GM12878 (cell line): ENCODE data around the gene PTPRU. TPM values are rescaled to one million over a fixed set of nuclear protein-coding genes. Genes with fewer than 3 reads are reported as not detected.

Experiments used
- ATAC-seq: fragments of 200-7000 bp; cut with Tn5 transposase; 3 replicates; pipeline ENCODE4 v1.9.1; 2020; ENCODE audit warnings: mild to moderate bottlenecking, moderate library complexity
- BruUV-seq: library from RNA; stranded (reverse); fragments of 400-500 nt; replicated peaks from 2 replicates; lab custom pipeline; 2021; lab: Mats Ljungman, UMichigan
- CTCF ChIA-PET: fragments of 300-600 bp; sonication (Branson Sonifier 250); formaldehyde crosslinking; extraction: SDS; loops from one replicate; lab custom pipeline; 2021; ENCODE audit warnings: inconsistent platforms; lab: Yijun Ruan, JAX
- POLR2A ChIA-PET: fragments of 350-600 bp; formaldehyde crosslinking; extraction: SDS; loops from one replicate; lab custom pipeline; 2021; ENCODE audit warnings: inconsistent platforms; lab: Charles Lee
- RAD21 ChIA-PET: fragments of 300-600 bp; sonication (Branson Sonifier 250); formaldehyde crosslinking; loops from one replicate; lab custom pipeline; 2023; ENCODE audit warnings: antibody characterized with exemption; ENCODE audit not compliant: unreplicated experiment; lab: Charles Lee
- SMC1A ChIA-PET: fragments of 300-600 bp; sonication (Branson Sonifier 250); formaldehyde crosslinking; loops from one replicate; lab custom pipeline; 2023; ENCODE audit not compliant: unreplicated experiment, uncharacterized antibody; lab: Charles Lee
- DNase-seq: peaks from one replicate; pipeline ENCODE4 v3.0.0-alpha.2; 2011; ENCODE audit warnings: low read depth, low spot score
- FAIRE-seq: peaks from 3 replicates; lab custom pipeline; 2011; peaks lifted over from hg19 to GRCh38; lab: Jason Lieb, UNC
- H2AFZ ChIP-seq: 2 replicates; pipeline ENCODE4 v1.6.0; 2011; ENCODE audit warnings: low read depth, low read length, control low read depth; ENCODE audit not compliant: control insufficient read depth
- H3K27ac ChIP-seq: 2 replicates; pipeline ENCODE4 v1.5.1; 2011; ENCODE audit warnings: control low read depth; ENCODE audit not compliant: control insufficient read depth, insufficient read depth
- H3K27me3 ChIP-seq, 2 experiments: replicated peaks in 1 of 2; 2 replicates each; pipeline versions ENCODE4 v1.6.0 to v1.6.1; 2011; ENCODE audit warnings: low read length in 1 of 2; ENCODE audit not compliant: control insufficient read depth in 2 of 2, insufficient read depth in 2 of 2
- H3K36me3 ChIP-seq, 2 experiments: 2 replicates each; pipeline ENCODE4 v1.5.1; 2011; ENCODE audit warnings: low read length in 1 of 2; ENCODE audit not compliant: control insufficient read depth in 2 of 2, insufficient read depth in 2 of 2
- H3K4me1 ChIP-seq: 2 replicates; pipeline ENCODE4 v1.6.1; 2011; ENCODE audit warnings: mild to moderate bottlenecking, low read length, moderate library complexity, mixed read lengths; ENCODE audit not compliant: control insufficient read depth, insufficient read depth
- H3K4me2 ChIP-seq: 2 replicates; pipeline ENCODE4 v1.6.0; 2011; ENCODE audit warnings: control low read depth; ENCODE audit not compliant: control insufficient read depth, insufficient read depth
- H3K4me3 ChIP-seq: fragments of 200-600 bp; sonication (generic); 2 replicates; pipeline ENCODE4 v1.5.1; 2016
- H3K79me2 ChIP-seq: 2 replicates; pipeline ENCODE4 v1.6.0; 2011; ENCODE audit warnings: low read length; ENCODE audit not compliant: control insufficient read depth, insufficient read depth
- H3K9ac ChIP-seq: 2 replicates; pipeline ENCODE4 v1.8.0; 2011; ENCODE audit warnings: low read length, control low read depth, mixed read lengths; ENCODE audit not compliant: control insufficient read depth, insufficient read depth
- H3K9me3 ChIP-seq: replicated peaks from 3 replicates; pipeline ENCODE4 v1.5.1; 2011; ENCODE audit warnings: mild to moderate bottlenecking, low read length; ENCODE audit not compliant: control insufficient read depth, insufficient read depth
- H4K20me1 ChIP-seq: 2 replicates; pipeline ENCODE4 v1.6.0; 2011; ENCODE audit not compliant: control insufficient read depth, insufficient read depth
- ATF7 ChIP-seq: fragments of 450-650 bp; IDR thresholded peaks from 2 replicates; pipeline ENCODE4 v1.6.1; 2016; ENCODE audit warnings: low read depth, mild to moderate bottlenecking
- CBX3 ChIP-seq: fragments of 200-600 bp; sonication (generic); IDR thresholded peaks from 2 replicates; pipeline ENCODE4 v1.6.1; 2016; ENCODE audit warnings: low read depth, borderline replicate concordance
- FOXM1 ChIP-seq: IDR thresholded peaks from 2 replicates; pipeline ENCODE4 v1.6.1; 2012; ENCODE audit warnings: low read depth, mild to moderate bottlenecking, inconsistent platforms, low read length, moderate library complexity
- GATAD2B ChIP-seq: fragments of 450-650 bp; conservative IDR thresholded peaks from 2 replicates; pipeline ENCODE4 v1.6.1; 2017; ENCODE audit warnings: low read depth, mild to moderate bottlenecking, moderate library complexity
- HCFC1 ChIP-seq: fragments of 150-350 bp; IDR thresholded peaks from 2 replicates; pipeline ENCODE4 v1.6.1; 2014; ENCODE audit warnings: low read length
- NR2C1 ChIP-seq: fragments of 450-650 bp; IDR thresholded peaks from 2 replicates; pipeline ENCODE4 v1.6.1; 2017; ENCODE audit warnings: antibody characterized with exemption, mild to moderate bottlenecking, moderate library complexity
- SMAD1 ChIP-seq: fragments of 450-650 bp; IDR thresholded peaks from 2 replicates; pipeline ENCODE4 v1.6.1; 2018; ENCODE audit warnings: mild to moderate bottlenecking, low read depth; ENCODE audit not compliant: partially characterized antibody
- STAT3 ChIP-seq: IDR thresholded peaks from 2 replicates; pipeline ENCODE4 v1.6.1; 2011; ENCODE audit warnings: low read depth, low read length, improper control_type of control experiment
- WGBS: methylation state at CpG from one replicate; pipeline ENCODE4 v1.1.6; 2016; ENCODE audit warnings: low lambda C conversion rate; ENCODE audit not compliant: insufficient replicate concordance, insufficient coverage; ENCODE audit errors: missing lambda C conversion rate; 5-methylcytosine and 5-hydroxymethylcytosine counted together
- in situ Hi-C: fragments of 300-500 bp; cut with MboI; formaldehyde crosslinking; loops from 9 replicates; pipeline ENCODE4 v1.14.3; 2018; ENCODE audit warnings: mixed read lengths
- intact Hi-C: fragments of 100-400 bp; cut with micrococcal nuclease; formaldehyde crosslinking; loops from one replicate; pipeline ENCODE4 v1.14.2; 2022; ENCODE audit not compliant: unreplicated experiment
- polyA plus RNA-seq, 11 experiments: library from polyadenylated mRNA; depleted of rRNA in 4 of 11; unstranded in 6 of 11; stranded (reverse) in 5 of 11; fragments of >200 nt; fragmentation: Nextera tagmentation in 4 of 11; fragmentation: Illumina TruSeq in 1 of 11; extraction: Ambion mirVana in 4 of 11; extraction: Trizol in 1 of 11; gene quantifications; 1 replicate in 1 of 11; 2 replicates in 10 of 11; pipeline versions ENCODE4 v1.2.1 to v1.2.3, GENCODE V29; 2011 to 2016; ENCODE audit warnings: inconsistent platforms in 2 of 11, missing spikeins in 2 of 11, low read depth in 1 of 11
- total RNA-seq, 4 experiments: library from RNA; depleted of rRNA in 3 of 4; stranded (reverse); fragments of >200 nt in 3 of 4; fragmentation: Illumina TruSeq in 1 of 4; extraction: Trizol in 1 of 4; gene quantifications; 2 replicates each; pipeline versions ENCODE4 v1.2.1 to v1.2.3, GENCODE V29; 2013 to 2021
- TF ChIP-seq, protein P1 (sequence below): IDR thresholded peaks from 2 replicates; pipeline ENCODE4 v1.6.1; 2012; ENCODE audit warnings: low read depth, low read length, improper control_type of control experiment
- TF ChIP-seq, protein P2 (sequence below): fragments of 450-650 bp; IDR thresholded peaks from 2 replicates; pipeline ENCODE4 v1.6.1; 2018; ENCODE audit warnings: borderline replicate concordance, mild to moderate bottlenecking; ENCODE audit not compliant: partially characterized antibody
- TF ChIP-seq, protein P3 (sequence below): fragments of 450-650 bp; IDR thresholded peaks from 2 replicates; pipeline ENCODE4 v1.6.1; 2016; ENCODE audit warnings: mild to moderate bottlenecking, moderate library complexity, borderline replicate concordance
- TF ChIP-seq, protein P4 (sequence below): fragments of 450-650 bp; IDR thresholded peaks from 2 replicates; pipeline ENCODE4 v1.6.1; 2017; ENCODE audit warnings: borderline replicate concordance
- TF ChIP-seq, protein P5 (sequence below): IDR thresholded peaks from 2 replicates; pipeline ENCODE4 v1.6.1; 2012; ENCODE audit warnings: low read depth, low read length, improper control_type of control experiment

The PTPRU gene
- total and polyA plus RNA-seq, 10 of the 15 experiments (the other 5 are each of a cell fraction or from before 2014, with no cell fraction given): 0.04 to 2.5 (median 0.73) TPM

DNA sequence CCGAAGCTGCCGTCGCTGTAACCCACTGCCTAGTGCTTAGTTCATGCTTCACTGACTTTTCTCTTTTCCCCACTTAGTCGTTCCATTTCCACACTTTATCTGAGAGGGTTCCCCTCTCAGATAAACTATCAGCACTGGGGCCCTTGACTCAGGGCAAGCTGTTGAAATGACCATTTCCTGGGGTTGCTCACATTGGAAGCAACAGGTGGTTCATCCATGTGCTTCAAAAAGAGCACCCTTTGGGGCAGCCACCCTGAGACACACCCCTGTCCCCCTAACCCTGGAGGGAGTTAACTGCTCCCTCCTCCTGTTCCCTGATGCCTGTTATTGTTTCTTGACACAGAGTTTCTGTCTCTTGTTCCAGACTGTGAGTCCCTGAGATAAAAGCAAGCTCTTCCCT is 107.2 kb downstream of the PTPRU start (continued):
- TF ChIP-seq, protein P1, sequence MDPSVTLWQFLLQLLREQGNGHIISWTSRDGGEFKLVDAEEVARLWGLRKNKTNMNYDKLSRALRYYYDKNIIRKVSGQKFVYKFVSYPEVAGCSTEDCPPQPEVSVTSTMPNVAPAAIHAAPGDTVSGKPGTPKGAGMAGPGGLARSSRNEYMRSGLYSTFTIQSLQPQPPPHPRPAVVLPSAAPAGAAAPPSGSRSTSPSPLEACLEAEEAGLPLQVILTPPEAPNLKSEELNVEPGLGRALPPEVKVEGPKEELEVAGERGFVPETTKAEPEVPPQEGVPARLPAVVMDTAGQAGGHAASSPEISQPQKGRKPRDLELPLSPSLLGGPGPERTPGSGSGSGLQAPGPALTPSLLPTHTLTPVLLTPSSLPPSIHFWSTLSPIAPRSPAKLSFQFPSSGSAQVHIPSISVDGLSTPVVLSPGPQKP: no peak
- TF ChIP-seq GATAD2B (no peak), NR2C1 (no peak)
- TF ChIP-seq, all 136 proteins: peak for 0

DNA sequence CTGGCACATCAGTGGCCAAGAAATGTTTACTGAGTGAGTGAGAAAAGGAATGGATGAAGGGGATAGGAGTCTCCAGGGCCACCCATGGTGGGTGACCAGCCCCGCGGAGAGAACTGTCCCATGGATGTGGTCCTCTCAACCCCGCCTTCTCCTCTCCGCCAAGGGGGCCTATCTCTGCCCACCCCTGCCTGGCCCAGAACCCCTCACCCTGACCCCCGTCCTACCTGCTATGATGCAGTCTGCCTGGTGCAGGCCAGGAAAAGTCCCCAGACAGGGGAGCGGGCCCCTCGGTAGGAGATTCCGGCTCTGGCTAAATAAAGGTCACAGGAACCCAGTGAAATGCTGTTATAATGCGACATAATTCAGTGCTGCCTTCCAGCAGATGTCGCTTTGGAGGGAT is 107.6 kb downstream of the PTPRU start:
- no peaks in the 10 kb centered on the region for H4K20me1 ChIP-seq
- H3K36me3 ChIP-seq: no peaks in the 10 kb centered on the region
- H3K79me2 ChIP-seq: no peaks in the 10 kb centered on the region
- RAD21 ChIA-PET: no interaction called here
- in situ Hi-C loops (no loop called here), intact Hi-C loops (no loop called here)
- CTCF ChIA-PET: interaction anchor here (1.0 kb wide), 1 partner anchor 11 kb away, joined by 3 read pairs; no protein-coding TSS in a partner anchor
- DNase-seq (no peak), ATAC-seq (no peak), FAIRE-seq (no peak)
- no peak overlapping the region for H3K27ac ChIP-seq
- H3K4me2 ChIP-seq: no peak overlapping the region
- no peak overlapping the region for H3K4me3 ChIP-seq
- no peaks in the 10 kb centered on the region; a peak in 3 of 4 replicates for H3K27me3 ChIP-seq
- no peak overlapping the region for H3K9ac ChIP-seq
- H3K9me3 ChIP-seq: no peaks in the 10 kb centered on the region
- H3K4me1 ChIP-seq: no peaks in the 10 kb centered on the region
- 26% methylated on average over 8 of the region's 10 CpGs for WGBS
- SMC1A ChIA-PET: interaction anchor here (0.6 kb wide), 1 partner anchor 65 kb away, joined by 3 read pairs; no protein-coding TSS in a partner anchor
- POLR2A ChIA-PET: no interaction called here
- no peak overlapping the region for H2AFZ ChIP-seq
- BruUV-seq: no TSS peak
- TF ChIP-seq STAT3 (no peak), HCFC1 (no peak), FOXM1 (no peak), SMAD1 (no peak), CBX3 (no peak), ATF7 (no peak)
- TF ChIP-seq, protein P2, sequence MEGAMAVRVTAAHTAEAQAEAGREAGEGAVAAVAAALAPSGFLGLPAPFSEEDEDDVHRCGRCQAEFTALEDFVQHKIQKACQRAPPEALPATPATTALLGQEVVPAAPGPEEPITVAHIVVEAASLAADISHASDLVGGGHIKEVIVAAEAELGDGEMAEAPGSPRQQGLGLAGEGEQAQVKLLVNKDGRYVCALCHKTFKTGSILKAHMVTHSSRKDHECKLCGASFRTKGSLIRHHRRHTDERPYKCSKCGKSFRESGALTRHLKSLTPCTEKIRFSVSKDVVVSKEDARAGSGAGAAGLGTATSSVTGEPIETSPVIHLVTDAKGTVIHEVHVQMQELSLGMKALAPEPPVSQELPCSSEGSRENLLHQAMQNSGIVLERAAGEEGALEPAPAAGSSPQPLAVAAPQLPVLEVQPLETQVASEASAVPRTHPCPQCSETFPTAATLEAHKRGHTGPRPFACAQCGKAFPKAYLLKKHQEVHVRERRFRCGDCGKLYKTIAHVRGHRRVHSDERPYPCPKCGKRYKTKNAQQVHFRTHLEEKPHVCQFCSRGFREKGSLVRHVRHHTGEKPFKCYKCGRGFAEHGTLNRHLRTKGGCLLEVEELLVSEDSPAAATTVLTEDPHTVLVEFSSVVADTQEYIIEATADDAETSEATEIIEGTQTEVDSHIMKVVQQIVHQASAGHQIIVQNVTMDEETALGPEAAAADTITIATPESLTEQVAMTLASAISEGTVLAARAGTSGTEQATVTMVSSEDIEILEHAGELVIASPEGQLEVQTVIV: no peak
- TF ChIP-seq, protein P3, sequence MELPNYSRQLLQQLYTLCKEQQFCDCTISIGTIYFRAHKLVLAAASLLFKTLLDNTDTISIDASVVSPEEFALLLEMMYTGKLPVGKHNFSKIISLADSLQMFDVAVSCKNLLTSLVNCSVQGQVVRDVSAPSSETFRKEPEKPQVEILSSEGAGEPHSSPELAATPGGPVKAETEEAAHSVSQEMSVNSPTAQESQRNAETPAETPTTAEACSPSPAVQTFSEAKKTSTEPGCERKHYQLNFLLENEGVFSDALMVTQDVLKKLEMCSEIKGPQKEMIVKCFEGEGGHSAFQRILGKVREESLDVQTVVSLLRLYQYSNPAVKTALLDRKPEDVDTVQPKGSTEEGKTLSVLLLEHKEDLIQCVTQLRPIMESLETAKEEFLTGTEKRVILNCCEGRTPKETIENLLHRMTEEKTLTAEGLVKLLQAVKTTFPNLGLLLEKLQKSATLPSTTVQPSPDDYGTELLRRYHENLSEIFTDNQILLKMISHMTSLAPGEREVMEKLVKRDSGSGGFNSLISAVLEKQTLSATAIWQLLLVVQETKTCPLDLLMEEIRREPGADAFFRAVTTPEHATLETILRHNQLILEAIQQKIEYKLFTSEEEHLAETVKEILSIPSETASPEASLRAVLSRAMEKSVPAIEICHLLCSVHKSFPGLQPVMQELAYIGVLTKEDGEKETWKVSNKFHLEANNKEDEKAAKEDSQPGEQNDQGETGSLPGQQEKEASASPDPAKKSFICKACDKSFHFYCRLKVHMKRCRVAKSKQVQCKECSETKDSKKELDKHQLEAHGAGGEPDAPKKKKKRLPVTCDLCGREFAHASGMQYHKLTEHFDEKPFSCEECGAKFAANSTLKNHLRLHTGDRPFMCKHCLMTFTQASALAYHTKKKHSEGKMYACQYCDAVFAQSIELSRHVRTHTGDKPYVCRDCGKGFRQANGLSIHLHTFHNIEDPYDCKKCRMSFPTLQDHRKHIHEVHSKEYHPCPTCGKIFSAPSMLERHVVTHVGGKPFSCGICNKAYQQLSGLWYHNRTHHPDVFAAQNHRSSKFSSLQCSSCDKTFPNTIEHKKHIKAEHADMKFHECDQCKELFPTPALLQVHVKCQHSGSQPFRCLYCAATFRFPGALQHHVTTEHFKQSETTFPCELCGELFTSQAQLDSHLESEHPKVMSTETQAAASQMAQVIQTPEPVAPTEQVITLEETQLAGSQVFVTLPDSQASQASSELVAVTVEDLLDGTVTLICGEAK: no peak
- TF ChIP-seq, protein P4, sequence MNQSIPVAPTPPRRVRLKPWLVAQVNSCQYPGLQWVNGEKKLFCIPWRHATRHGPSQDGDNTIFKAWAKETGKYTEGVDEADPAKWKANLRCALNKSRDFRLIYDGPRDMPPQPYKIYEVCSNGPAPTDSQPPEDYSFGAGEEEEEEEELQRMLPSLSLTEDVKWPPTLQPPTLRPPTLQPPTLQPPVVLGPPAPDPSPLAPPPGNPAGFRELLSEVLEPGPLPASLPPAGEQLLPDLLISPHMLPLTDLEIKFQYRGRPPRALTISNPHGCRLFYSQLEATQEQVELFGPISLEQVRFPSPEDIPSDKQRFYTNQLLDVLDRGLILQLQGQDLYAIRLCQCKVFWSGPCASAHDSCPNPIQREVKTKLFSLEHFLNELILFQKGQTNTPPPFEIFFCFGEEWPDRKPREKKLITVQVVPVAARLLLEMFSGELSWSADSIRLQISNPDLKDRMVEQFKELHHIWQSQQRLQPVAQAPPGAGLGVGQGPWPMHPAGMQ: no peak
- TF ChIP-seq, protein P5, sequence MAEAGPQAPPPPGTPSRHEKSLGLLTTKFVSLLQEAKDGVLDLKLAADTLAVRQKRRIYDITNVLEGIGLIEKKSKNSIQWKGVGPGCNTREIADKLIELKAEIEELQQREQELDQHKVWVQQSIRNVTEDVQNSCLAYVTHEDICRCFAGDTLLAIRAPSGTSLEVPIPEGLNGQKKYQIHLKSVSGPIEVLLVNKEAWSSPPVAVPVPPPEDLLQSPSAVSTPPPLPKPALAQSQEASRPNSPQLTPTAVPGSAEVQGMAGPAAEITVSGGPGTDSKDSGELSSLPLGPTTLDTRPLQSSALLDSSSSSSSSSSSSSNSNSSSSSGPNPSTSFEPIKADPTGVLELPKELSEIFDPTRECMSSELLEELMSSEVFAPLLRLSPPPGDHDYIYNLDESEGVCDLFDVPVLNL: no peak
